Stimulated activated CD4-positive, alpha-beta T cell treated with anti-CD3 and anti-CD28 coated beads, Interleukin-4, amount 100 ng/mL, for 1 hour (primary cell): Measurements from ENCODE around the gene WDFY2.
"Not testable (repeated sequence)": the region's sequence is repeated elsewhere in the genome, so short reads cannot be mapped to it uniquely, and the experiment has no call there.

Experiments
- DNase-seq: peaks from one replicate; pipeline ENCODE4 v3.0.0-alpha.2; 2020

WDFY2 gene

DNA sequence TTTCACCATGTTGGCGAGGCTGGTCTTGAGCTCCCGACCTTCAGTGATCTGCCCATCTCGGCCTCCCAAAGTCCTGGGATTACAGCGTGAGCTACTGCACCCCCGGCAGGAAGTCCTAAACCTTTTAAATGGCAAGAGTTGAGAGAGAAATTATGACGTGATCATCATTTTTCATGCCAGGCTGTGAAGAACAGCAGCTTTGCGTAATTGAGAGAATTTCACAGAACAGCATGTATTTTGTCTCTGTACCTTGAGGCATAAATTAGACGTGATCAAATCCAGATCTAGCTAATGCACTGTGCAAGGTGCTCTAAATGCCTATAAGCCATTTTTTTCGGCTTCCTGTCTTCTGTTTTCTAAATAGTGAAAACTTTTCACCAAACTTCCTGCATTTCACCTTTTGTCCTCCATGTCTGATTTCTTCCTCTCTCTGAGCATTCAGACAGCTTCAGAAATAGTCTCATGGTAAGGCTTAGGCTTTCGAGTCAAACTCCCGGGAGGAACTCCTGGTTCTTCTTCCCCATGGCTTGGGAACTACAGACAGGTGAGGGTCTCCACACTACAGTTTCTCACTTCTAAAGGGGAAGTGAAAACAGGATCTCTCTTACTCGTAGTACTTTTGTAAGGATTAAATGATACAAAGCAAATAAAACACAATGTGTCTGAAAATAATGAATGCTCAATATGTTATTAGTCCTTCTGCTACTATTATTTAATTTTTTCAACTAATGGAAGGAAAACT lies 51.0 kb downstream of the WDFY2 start:
- DNase-seq: no peak

GRCh38 chr13:51636349-51636890 lies 52.2 kb downstream of the WDFY2 start:
- DNase-seq: no peak

- no peak for DNase-seq
Measured at GRCh38 chr13:51637852-51638215, 53.6 kb downstream of the WDFY2 start.

DNA sequence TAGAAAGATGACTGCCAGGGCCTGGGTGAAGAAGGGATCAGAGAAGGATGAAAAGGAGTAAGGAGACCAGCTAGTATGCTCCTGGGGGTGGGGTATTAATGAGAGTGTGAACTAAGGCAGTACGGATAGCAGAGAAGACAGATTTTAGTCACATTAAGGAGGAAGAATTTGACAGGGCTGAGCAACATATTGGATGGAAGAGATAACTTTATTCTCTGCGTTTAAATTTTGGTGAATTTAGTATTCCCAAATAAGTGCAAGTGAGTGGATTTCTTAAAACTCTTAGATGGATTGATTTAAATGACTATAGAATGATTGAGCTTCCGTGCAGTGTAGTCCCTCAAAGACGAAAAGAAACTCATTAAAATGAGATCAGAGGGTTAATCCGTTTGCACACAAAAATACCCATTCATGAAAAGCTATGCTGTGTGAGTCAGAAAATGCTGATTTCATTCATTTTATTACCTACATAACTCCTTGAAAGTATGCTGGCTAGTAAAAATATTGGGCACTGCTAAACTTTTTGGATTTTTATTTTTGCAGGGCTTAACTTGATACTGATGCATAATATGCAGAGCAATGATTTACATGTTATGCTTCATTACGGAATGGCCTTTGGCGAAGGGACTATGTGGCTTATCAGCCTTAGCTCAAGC lies 54.1 kb downstream of the WDFY2 start:
- DNase-seq: no peak

DNA sequence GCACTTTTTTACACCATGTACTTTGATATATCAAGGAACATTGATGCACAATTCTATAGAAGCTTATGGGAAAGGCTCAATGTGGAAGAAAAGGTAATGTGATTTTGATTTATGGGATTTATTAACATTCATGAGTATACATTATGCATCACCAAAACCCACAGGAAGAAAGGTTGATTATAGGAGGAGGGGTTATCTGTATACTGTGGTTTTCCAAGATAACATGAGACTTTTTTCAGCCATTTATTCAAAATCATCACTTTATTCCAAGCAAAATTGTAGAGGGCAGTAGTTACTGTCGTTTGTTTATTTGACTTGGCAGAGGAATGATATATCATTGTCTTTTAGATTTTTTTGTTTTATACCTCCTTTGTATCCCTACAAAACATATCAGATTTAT lies 54.9 kb downstream of the WDFY2 start:
- no peak for DNase-seq

DNA sequence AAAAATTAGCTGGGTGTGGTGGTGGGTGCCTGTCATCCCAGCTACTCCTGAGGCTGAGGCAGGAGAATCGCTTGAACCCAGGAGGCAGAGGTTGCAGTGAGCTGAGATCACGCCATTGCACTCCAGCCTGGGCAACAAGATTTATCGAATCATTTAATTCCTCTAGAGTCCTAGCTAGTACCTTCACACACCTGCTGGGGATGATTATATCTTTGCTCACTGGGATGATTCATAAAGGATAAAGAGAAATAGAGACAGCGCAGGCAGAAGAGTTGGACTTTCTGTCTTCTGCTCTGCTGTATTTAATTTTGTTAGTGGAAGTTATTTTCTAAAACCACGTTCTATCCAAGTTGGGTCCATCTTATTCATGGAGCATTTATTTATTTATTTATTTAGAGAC lies 56.4 kb downstream of the WDFY2 start:
- not testable (repeated sequence) for DNase-seq

GRCh38 chr13:51643105-51643881 lies 59.0 kb downstream of the WDFY2 start:
- DNase-seq: no peak

- DNase-seq: no peak
Measured at GRCh38 chr13:51643882-51644281, 59.6 kb downstream of the WDFY2 start.

DNA sequence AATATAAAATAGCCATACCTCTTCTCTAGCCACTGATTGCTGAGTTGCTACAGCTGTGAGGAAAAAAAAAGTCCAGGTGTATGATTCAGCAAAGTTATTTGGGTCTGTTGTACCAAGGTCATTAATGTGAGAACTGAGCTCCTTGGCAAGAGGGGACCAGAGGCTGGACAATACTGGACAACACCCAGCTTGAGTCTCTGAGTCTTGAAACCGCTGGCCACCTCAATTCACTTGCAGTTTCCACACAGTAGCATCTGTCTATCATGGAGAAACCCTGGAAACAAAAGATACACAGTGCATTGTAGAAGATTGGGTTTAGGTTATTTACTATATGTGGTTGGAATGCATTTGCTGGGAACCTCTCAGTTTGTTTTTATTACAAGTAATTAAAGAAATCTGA lies 60.4 kb downstream of the WDFY2 start:
- no peak for DNase-seq

- DNase-seq: no peak
Measured at GRCh38 chr13:51645154-51645650, 60.9 kb downstream of the WDFY2 start.

- DNase-seq: no peak
Measured at GRCh38 chr13:51645761-51646670, 61.8 kb downstream of the WDFY2 start.

- DNase-seq: no peak
Measured at GRCh38 chr13:51647067-51647466, 62.8 kb downstream of the WDFY2 start.

DNA sequence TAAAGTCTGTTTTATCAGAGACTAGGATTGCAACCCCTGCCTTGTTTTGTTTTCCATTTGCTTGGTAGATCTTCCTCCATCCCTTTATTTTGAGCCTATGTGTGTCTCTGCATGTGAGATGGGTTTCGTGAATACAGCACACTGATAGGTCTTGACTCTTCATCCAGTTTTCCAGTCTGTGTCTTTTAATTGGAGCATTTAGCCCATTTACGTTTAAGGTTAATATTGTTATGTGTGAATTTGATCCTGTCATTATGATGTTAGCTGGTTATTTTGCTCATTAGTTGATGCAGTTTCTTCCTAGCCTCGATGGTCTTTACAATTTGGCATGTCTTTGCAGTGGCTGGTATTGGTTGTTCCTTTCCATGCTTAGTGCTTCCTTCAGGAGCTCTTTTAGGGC lies 67.9 kb downstream of the WDFY2 start:
- DNase-seq: not testable (repeated sequence)

DNA sequence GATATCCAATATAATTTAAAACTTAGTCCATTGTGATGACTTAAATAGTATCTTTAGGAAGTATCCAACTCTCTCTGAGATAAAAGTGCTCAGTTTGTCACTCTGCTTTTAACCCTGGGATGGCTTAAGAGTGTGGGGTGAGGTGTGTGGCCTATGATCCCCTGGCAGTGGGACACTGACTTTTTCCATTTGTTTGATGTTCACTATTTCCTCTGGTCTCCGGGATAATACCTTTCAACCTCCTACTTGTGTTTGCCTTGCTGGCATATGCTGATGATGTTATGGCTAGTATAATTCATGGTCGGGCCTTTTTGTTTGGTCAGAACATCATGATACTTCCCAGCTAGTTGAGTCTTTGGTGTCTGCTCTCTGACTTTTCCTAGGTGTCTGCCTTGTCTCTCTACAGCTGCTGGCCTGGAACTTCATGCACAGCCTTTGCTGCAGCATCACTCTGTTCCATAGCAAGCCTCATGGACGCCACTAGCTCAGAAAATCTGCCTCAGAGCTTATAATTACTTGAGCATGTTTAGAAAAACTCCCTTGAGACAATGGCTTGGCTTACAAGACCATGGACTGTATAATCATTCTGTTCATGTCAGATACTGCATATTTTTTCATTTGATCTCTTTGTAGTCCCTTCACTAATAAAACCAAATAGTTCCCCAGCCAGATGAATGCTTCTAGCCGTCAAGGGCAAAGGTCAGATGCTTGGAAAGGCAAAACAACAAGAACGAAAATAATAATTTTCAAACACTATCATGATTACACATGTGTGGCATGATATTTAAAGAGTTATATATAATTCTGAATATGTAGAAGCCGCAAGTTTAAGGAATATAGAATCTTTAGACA lies 75.2 kb downstream of the WDFY2 start:
- no peak for DNase-seq

GRCh38 chr13:51660813-51661212 lies 76.6 kb downstream of the WDFY2 start:
- DNase-seq: no peak

DNA sequence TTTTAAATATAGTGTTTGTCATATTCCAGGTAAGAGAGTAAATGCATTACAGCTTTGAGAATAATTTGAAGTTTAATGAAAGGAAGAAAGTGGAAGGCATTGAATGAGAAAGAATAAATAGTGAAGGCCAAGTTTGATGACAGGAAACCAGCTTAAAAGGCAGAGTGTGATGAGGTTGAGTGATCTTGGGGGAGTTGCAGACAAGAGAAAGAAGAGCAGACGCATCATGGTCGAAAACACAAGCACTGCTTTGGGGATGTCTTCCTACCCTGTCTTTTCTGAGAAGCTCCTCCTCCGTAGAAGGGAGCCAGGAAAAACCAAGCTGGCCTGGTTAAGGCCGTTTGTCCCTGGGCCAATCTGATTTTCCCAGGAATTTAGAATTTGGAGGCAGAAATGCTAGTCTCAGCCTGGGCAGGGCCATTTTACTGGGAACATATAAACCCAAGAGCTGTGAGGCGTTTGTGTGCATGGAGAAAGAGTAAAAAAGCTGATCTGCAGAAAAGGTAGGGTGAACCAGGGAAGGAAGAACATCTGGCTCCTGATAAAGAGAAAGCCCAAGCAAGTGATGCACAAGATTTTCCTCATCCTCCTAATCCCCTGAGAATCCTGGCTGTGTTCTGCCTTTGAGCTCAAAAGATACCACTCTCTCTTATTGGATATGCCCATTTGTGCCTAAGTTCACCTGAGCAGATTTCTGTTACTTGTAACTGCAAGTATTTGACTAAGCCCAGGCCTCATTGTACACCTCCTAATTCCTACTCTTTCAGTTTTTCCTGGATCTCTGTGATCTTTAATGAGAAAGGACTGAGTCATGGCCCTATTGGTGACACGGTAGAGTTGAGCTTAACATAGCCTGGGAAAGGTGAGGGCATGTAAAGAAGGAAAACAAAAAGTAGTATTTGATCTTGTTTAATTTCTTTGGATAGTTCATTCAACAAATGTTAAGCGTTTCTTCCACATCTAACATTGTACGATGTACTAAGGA lies 80.0 kb downstream of the WDFY2 start:
- no peak for DNase-seq

DNA sequence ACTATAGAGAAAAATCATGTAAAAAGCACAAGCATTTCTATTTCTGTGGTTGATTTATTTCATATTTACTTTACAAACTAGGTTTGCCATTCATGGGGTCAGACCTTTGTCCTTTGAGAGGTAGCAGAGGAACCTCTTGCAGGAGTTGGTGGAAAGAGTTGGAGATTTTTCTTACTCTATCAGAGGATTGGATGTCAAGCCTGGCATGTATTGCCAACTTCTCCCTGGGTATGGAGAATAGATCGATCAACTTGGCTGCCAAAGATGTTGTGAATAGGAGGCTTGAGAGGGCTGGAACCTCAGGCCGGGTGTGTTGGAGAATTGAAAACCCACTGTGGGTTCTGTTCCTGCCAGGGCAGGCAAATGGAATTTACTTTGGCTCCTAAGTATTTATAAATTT lies 81.2 kb downstream of the WDFY2 start:
- no peak for DNase-seq

- DNase-seq: no peak
Measured at GRCh38 chr13:51666374-51666773, 82.1 kb downstream of the WDFY2 start.

DNA sequence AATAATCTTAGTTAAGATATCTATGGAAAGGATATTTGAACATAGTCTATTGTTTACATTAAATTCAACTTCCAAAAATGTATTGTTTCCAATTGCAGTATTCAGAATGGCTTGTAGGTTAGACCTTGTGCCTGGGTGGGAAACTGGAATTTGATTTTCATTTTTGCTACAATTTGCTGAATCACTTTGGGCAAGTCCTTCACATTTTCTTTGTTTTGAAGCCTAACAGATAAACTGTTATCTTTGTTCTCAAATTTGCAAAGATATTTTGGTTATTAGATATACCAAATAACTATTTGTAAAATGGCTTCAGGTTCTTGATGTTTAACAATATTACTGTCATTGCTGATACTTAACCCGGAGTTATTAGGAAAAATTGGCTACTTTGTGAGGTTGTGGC lies 82.6 kb downstream of the WDFY2 start:
- DNase-seq: no peak

DNA sequence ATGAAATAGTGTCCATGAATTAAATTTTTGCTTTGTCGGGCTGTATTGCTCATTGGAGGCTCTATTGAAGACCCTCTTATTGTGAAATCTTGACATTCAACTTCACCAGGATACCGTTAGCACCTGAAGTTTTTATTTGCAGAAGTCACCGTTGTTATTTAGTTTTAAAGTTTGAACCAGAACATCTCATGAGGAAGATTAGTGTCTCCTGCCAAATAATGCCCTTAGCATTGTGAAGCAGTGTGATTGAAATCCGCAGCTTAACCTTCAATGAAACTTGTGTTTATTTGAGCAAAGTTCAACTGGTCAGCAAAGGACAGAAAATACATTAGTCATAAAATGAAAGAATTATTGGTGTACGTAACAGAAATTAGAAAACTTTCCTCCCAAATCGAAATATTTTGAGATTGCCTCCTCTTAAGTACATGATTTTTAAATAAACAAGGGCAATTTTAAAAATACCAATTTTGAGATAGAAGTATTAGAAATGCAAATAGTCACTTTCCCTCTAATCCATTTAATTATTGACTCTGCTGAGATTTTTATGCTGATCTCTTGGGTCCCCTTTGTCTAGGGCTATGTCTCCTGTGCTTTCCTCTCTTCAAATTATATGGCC lies 84.4 kb downstream of the WDFY2 start:
- no peak for DNase-seq
